T-helper 2 cell treated with Interferon-gamma antibody and Interleukin-4, amounts not matched to agents 5 μg/mL and 100 μg/mL, for 36 hours (primary cell): ENCODE measurements around the gene TIMM13.
"Not testable (repeated sequence)": the region's sequence is repeated elsewhere in the genome, so short reads cannot be mapped to it uniquely, and the experiment has no call there.

ENCODE experiments used
- DNase-seq: peaks from one replicate; pipeline ENCODE4 v3.0.0; 2021; ENCODE audit warnings: low spot score
- H3K27ac Mint-ChIP-seq: one replicate; pipeline ENCODE4 v1.8.0; 2021; ENCODE audit warnings: mild to moderate bottlenecking, mixed read lengths
- H3K27me3 Mint-ChIP-seq: one replicate; pipeline ENCODE4 v1.8.0; 2021; ENCODE audit warnings: low read depth, mixed read lengths
- H3K36me3 Mint-ChIP-seq: one replicate; pipeline ENCODE4 v1.8.0; 2021; ENCODE audit warnings: low read depth, mixed read lengths
- H3K4me1 Mint-ChIP-seq: one replicate; pipeline ENCODE4 v1.8.0; 2021; ENCODE audit warnings: low read depth, mixed read lengths
- H3K4me3 Mint-ChIP-seq: one replicate; pipeline ENCODE4 v1.8.0; 2022; ENCODE audit warnings: mild to moderate bottlenecking, moderate library complexity, mixed read lengths
- H3K9me3 Mint-ChIP-seq: one replicate; pipeline ENCODE4 v1.8.0; 2021; ENCODE audit warnings: mixed read lengths

The TIMM13 gene

GRCh38 chr19:2399582-2399981 is 27.8 kb downstream of the TIMM13 start:
- H3K36me3 Mint-ChIP-seq: no peaks in the 10 kb centered on the region
- no peaks in the 10 kb centered on the region for H3K9me3 Mint-ChIP-seq
- no peak for DNase-seq
- H3K27me3 Mint-ChIP-seq: no peaks in the 10 kb centered on the region
- H3K27ac Mint-ChIP-seq: no peak overlapping the region
- no peaks in the 10 kb centered on the region for H3K4me1 Mint-ChIP-seq
- H3K4me3 Mint-ChIP-seq: no peak overlapping the region

GRCh38 chr19:2398735-2399305 is 28.6 kb downstream of the TIMM13 start:
- Mint-ChIP-seq H3K4me3 (no peak overlapping the region), H3K27me3 (no peaks in the 10 kb centered on the region), H3K9me3 (no peaks in the 10 kb centered on the region), H3K4me1 (peaks cover 1% of the 10 kb centered on the region), H3K27ac (no peak overlapping the region), H3K36me3 (no peaks in the 10 kb centered on the region)
- no peak for DNase-seq

GRCh38 chr19:2397173-2397572 is 30.2 kb downstream of the TIMM13 start:
- not testable (repeated sequence) for H3K27ac Mint-ChIP-seq, H3K9me3 Mint-ChIP-seq, H3K27me3 Mint-ChIP-seq, H3K36me3 Mint-ChIP-seq, DNase-seq, H3K4me1 Mint-ChIP-seq, H3K4me3 Mint-ChIP-seq

GRCh38 chr19:2395293-2395829 is 32.0 kb downstream of the TIMM13 start:
- not testable (repeated sequence) for H3K36me3 Mint-ChIP-seq, H3K4me3 Mint-ChIP-seq, H3K4me1 Mint-ChIP-seq, H3K9me3 Mint-ChIP-seq, H3K27ac Mint-ChIP-seq, H3K27me3 Mint-ChIP-seq, DNase-seq

GRCh38 chr19:2394442-2395292 is 32.7 kb downstream of the TIMM13 start:
- Mint-ChIP-seq H3K36me3 (no peaks in the 10 kb centered on the region), H3K27ac (no peak overlapping the region), H3K9me3 (no peaks in the 10 kb centered on the region), H3K4me1 (peaks cover 4% of the 10 kb centered on the region), H3K4me3 (no peak overlapping the region), H3K27me3 (peaks cover 2% of the 10 kb centered on the region)
- no peak for DNase-seq

GRCh38 chr19:2394054-2394441 is 33.3 kb downstream of the TIMM13 start:
- peak overlapping the region; percentile 17 for H3K27ac Mint-ChIP-seq
- no peak for DNase-seq
- peaks cover 2% of the 10 kb centered on the region for H3K27me3 Mint-ChIP-seq
- no peaks in the 10 kb centered on the region for H3K9me3 Mint-ChIP-seq
- H3K4me1 Mint-ChIP-seq: peaks cover 4% of the 10 kb centered on the region
- no peaks in the 10 kb centered on the region for H3K36me3 Mint-ChIP-seq
- H3K4me3 Mint-ChIP-seq: no peak overlapping the region

- not testable (repeated sequence) for H3K36me3 Mint-ChIP-seq, H3K4me1 Mint-ChIP-seq, H3K4me3 Mint-ChIP-seq, DNase-seq, H3K9me3 Mint-ChIP-seq, H3K27ac Mint-ChIP-seq, H3K27me3 Mint-ChIP-seq
Observed at GRCh38 chr19:2392899-2393298, 34.5 kb downstream of the TIMM13 start.

GRCh38 chr19:2392366-2392765 is 35.0 kb downstream of the TIMM13 start:
- Mint-ChIP-seq H3K27me3 (peaks cover 2% of the 10 kb centered on the region), H3K36me3 (no peaks in the 10 kb centered on the region), H3K9me3 (no peaks in the 10 kb centered on the region), H3K4me1 (peaks cover 4% of the 10 kb centered on the region), H3K27ac (no peak overlapping the region), H3K4me3 (no peak overlapping the region)
- DNase-seq: no peak

- H3K4me1 Mint-ChIP-seq: peaks cover 4% of the 10 kb centered on the region
- H3K9me3 Mint-ChIP-seq: no peaks in the 10 kb centered on the region
- peak; percentile 23 for DNase-seq
- H3K27me3 Mint-ChIP-seq: peaks cover 4% of the 10 kb centered on the region
- H3K4me3 Mint-ChIP-seq: no peak overlapping the region
- no peak overlapping the region for H3K27ac Mint-ChIP-seq
- no peaks in the 10 kb centered on the region for H3K36me3 Mint-ChIP-seq
Observed at GRCh38 chr19:2391118-2391725, 36.2 kb downstream of the TIMM13 start.

GRCh38 chr19:2389594-2389993 is 37.8 kb downstream of the TIMM13 start:
- no peak overlapping the region for H3K27ac Mint-ChIP-seq
- H3K4me3 Mint-ChIP-seq: no peak overlapping the region

GRCh38 chr19:2387367-2388288 is 39.8 kb downstream of the TIMM13 start:
- Mint-ChIP-seq H3K36me3 (no peaks in the 10 kb centered on the region), H3K4me1 (peaks cover 3% of the 10 kb centered on the region), H3K27me3 (peaks cover 4% of the 10 kb centered on the region), H3K27ac (no peak overlapping the region), H3K9me3 (no peaks in the 10 kb centered on the region), H3K4me3 (no peak overlapping the region)
- DNase-seq: no peak

More at GRCh38 chr19:2389594-2389993, 37.8 kb downstream of the TIMM13 start:
- Mint-ChIP-seq H3K36me3 (no peaks in the 10 kb centered on the region), H3K4me1 (peaks cover 4% of the 10 kb centered on the region), H3K9me3 (no peaks in the 10 kb centered on the region), H3K27me3 (peaks cover 4% of the 10 kb centered on the region)
- no peak for DNase-seq

- Mint-ChIP-seq H3K36me3 (no peaks in the 10 kb centered on the region), H3K27ac (no peak overlapping the region), H3K27me3 (peaks cover 3% of the 10 kb centered on the region), H3K4me1 (no peaks in the 10 kb centered on the region), H3K4me3 (no peak overlapping the region), H3K9me3 (peaks cover 11% of the 10 kb centered on the region)
- DNase-seq: no peak
Observed at GRCh38 chr19:2385053-2385721, 42.2 kb downstream of the TIMM13 start.
